Measurements from ENCODE around the gene CMTM5.

DNA sequence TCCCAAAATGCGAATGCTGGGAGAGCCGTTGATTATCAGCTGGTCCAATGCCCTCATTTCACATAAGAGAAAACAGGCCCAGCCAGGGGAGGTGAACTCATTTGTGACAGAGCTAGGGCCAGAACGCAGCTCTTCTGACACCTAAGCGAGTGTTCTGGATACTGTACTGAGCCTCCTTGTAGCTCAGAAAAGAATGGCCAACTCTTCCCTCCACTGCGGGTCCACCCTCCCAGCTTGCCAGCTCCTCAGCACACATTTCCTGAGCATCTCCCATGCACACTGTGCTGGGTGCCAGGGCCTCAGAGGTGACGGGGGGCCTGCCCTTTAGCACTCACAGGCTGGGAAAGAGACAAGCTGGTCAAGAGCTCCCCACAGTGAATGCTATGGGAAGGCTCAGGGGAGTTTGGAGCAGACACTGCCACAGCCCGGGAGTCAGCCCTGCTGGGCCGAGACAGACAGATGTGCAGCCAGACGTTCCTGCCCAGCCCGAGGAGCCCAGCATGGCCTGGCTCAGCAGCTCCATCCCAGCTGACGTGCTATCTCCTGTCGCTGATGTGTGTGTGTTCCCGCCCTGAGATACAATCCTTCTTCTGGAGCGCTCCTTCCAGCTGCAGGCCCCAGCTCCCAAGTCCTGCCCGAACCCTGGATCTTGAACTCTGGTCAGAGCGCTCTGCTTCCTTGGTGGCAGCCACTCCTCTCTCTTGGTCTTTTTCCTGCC, 3.5 kb downstream of the CMTM5 start:
- TF ChIP-seq, protein P1, sequence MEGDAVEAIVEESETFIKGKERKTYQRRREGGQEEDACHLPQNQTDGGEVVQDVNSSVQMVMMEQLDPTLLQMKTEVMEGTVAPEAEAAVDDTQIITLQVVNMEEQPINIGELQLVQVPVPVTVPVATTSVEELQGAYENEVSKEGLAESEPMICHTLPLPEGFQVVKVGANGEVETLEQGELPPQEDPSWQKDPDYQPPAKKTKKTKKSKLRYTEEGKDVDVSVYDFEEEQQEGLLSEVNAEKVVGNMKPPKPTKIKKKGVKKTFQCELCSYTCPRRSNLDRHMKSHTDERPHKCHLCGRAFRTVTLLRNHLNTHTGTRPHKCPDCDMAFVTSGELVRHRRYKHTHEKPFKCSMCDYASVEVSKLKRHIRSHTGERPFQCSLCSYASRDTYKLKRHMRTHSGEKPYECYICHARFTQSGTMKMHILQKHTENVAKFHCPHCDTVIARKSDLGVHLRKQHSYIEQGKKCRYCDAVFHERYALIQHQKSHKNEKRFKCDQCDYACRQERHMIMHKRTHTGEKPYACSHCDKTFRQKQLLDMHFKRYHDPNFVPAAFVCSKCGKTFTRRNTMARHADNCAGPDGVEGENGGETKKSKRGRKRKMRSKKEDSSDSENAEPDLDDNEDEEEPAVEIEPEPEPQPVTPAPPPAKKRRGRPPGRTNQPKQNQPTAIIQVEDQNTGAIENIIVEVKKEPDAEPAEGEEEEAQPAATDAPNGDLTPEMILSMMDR (conservative IDR thresholded peaks at IDR 0.05; ENCODE audit: low read length): 0 out of 2 replicates have a peak, but pooled peaks have one; percentile 6
- no peak for TF ChIP-seq EZH2phosphoT487 (IDR thresholded peaks at IDR 0.05; ENCODE audit: borderline replicate concordance)

All from Loucy (cell line).